Stromal cell of bone marrow (primary cell): ENCODE data around the gene DZIP3.

Experiments used
- DNase-seq: peaks from one replicate; pipeline ENCODE4 v3.0.0-alpha.2; 2012; ENCODE audit warnings: low read depth

Gene DZIP3

GRCh38 chr3:108589081-108589997 lies at the start of gene DZIP3, which contains the start of gene CIP2A:
Gene DZIP3 (plus strand): TSS chr3:108589722. CDS start chr3:108605407, 15,685 bp downstream.
Gene CIP2A (minus strand): TSS chr3:108589438. CDS start chr3:108589375, 63 bp downstream.
- DNase-seq = peak; percentile 76

- DNase-seq = no peak
Observed at GRCh38 chr3:108546247-108546646, 43.3 kb upstream of the DZIP3 start.

- DNase-seq = no peak
Observed at GRCh38 chr3:108546692-108547091, 42.8 kb upstream of the DZIP3 start.

- DNase-seq = peak; percentile 9
Observed at GRCh38 chr3:108548304-108548703, 41.2 kb upstream of the DZIP3 start.

GRCh38 chr3:108548886-108549285 lies 40.6 kb upstream of the DZIP3 start:
- DNase-seq = no peak

GRCh38 chr3:108552267-108553159 lies 37.0 kb upstream of the DZIP3 start:
- peak; percentile 32 for DNase-seq

- DNase-seq = no peak
Observed at GRCh38 chr3:108554229-108554628, 35.3 kb upstream of the DZIP3 start.

- no peak for DNase-seq
Observed at GRCh38 chr3:108554913-108555571, 34.5 kb upstream of the DZIP3 start.

GRCh38 chr3:108555966-108556581 lies 33.4 kb upstream of the DZIP3 start:
- no peak for DNase-seq

GRCh38 chr3:108562565-108562964 lies 27.0 kb upstream of the DZIP3 start:
- no peak for DNase-seq

- DNase-seq = peak; percentile 17
Observed at GRCh38 chr3:108564564-108564963, 25.0 kb upstream of the DZIP3 start.

GRCh38 chr3:108565506-108565905 lies 24.0 kb upstream of the DZIP3 start:
- DNase-seq = no peak

GRCh38 chr3:108566599-108566998 lies 22.9 kb upstream of the DZIP3 start:
- no peak for DNase-seq

- DNase-seq = no peak
Observed at GRCh38 chr3:108569336-108569735, 20.2 kb upstream of the DZIP3 start.

GRCh38 chr3:108578064-108578463 lies 11.5 kb upstream of the DZIP3 start:
- no peak for DNase-seq

- DNase-seq = no peak
Observed at GRCh38 chr3:108588601-108589000, 921 bp upstream of the DZIP3 start.

GRCh38 chr3:108589998-108590323 lies 439 bp downstream of the DZIP3 start:
- DNase-seq = no peak

- DNase-seq = no peak
Observed at GRCh38 chr3:108590460-108590859, 938 bp downstream of the DZIP3 start.

- no peak for DNase-seq
Observed at GRCh38 chr3:108595321-108595720, 5.8 kb downstream of the DZIP3 start.

GRCh38 chr3:108598375-108598774 lies 8.9 kb downstream of the DZIP3 start:
- DNase-seq = no peak

GRCh38 chr3:108599677-108600409 lies 10.3 kb downstream of the DZIP3 start:
- no peak for DNase-seq
